CD4-positive, alpha-beta T cell (primary cell): Measurements from ENCODE around the gene SGSH. TPM values are rescaled to one million over a fixed set of nuclear protein-coding genes. Genes with fewer than 3 reads are reported as not detected.

ENCODE experiments used
- ATAC-seq: fragments of 200-7000 bp; cut with Tn5 transposase; one replicate; pipeline ENCODE4 v1.10.0; 2022; ENCODE audit warnings: mild to moderate bottlenecking; ENCODE audit not compliant: poor library complexity
- CTCF ChIA-PET: fragments of 350-600 bp; sonication (Branson Sonifier 250); formaldehyde crosslinking; loops from one replicate; lab custom pipeline; 2021; ENCODE audit warnings: antibody characterized with exemption, inconsistent platforms; lab: Charles Lee
- POLR2A ChIA-PET: fragments of 350-600 bp; sonication (Branson Sonifier 250); formaldehyde crosslinking; loops from one replicate; lab custom pipeline; 2021; ENCODE audit warnings: antibody characterized with exemption, inconsistent platforms; lab: Charles Lee
- DNase-seq, 14 experiments: peaks; one replicate each; pipeline ENCODE4 v3.0.0-alpha.2; 2013 to 2020; ENCODE audit warnings: mixed read lengths in 2 of 14
- H3K27ac ChIP-seq, 2 donors: one replicate each; pipeline versions ENCODE4 v1.5.1 to v1.7.0; 2013; ENCODE audit warnings: low read length in 2 of 2, low read depth in 1 of 2, mild to moderate bottlenecking in 1 of 2
- H3K27me3 ChIP-seq, 2 experiments: 1 replicate in 1 of 2; 2 replicates in 1 of 2; pipeline versions ENCODE4 v1.6.1 to v1.7.0; 2013; ENCODE audit warnings: low read length in 2 of 2, control low read depth in 1 of 2, mild to moderate bottlenecking in 1 of 2, moderate library complexity in 1 of 2; ENCODE audit not compliant: insufficient read depth in 2 of 2, control insufficient read depth in 1 of 2
- H3K36me3 ChIP-seq: one replicate; pipeline ENCODE4 v1.6.1; 2013; ENCODE audit warnings: low read length, control low read depth; ENCODE audit not compliant: insufficient read depth
- H3K4me1 ChIP-seq: one replicate; pipeline ENCODE4 v1.6.1; 2013; ENCODE audit warnings: low read length, control low read depth; ENCODE audit not compliant: insufficient read depth
- H3K4me3 ChIP-seq: one replicate; pipeline ENCODE4 v1.5.1; 2013; ENCODE audit warnings: mild to moderate bottlenecking, low read length, moderate library complexity
- H3K9me3 ChIP-seq, 2 experiments: 1 replicate in 1 of 2; 2 replicates in 1 of 2; pipeline versions ENCODE4 v1.6.1 to v1.7.0; 2013; ENCODE audit warnings: low read length in 2 of 2, mild to moderate bottlenecking in 2 of 2, control low read depth in 1 of 2, moderate library complexity in 1 of 2; ENCODE audit not compliant: control insufficient read depth in 1 of 2, insufficient read depth in 1 of 2
- H3K27ac Mint-ChIP-seq: one replicate; pipeline ENCODE4 v1.8.0; 2020; ENCODE audit warnings: mixed read lengths
- H3K27me3 Mint-ChIP-seq: one replicate; pipeline ENCODE4 v1.8.0; 2021; ENCODE audit warnings: mixed read lengths
- H3K36me3 Mint-ChIP-seq: one replicate; pipeline ENCODE4 v1.8.0; 2021; ENCODE audit warnings: low read depth, mixed read lengths
- H3K4me1 Mint-ChIP-seq: one replicate; pipeline ENCODE4 v1.8.0; 2021; ENCODE audit warnings: low read depth, mixed read lengths
- H3K4me3 Mint-ChIP-seq: one replicate; pipeline ENCODE4 v1.8.0; 2020; ENCODE audit warnings: mild to moderate bottlenecking, mixed read lengths
- H3K9me3 Mint-ChIP-seq: one replicate; pipeline ENCODE4 v1.8.0; 2020; ENCODE audit warnings: mixed read lengths
- intact Hi-C, 2 experiments: fragments of 100-400 bp; cut with DNase I in 1 of 2; cut with micrococcal nuclease in 1 of 2; formaldehyde crosslinking; loops; one replicate each; pipeline versions ENCODE4 v1.15.1 to v1.9.0; 2023 to 2025; cut with DNase I, micrococcal nuclease
- total RNA-seq, 174 experiments: library from RNA in 2 of 174; stranded (reverse) in 2 of 174; gene quantifications; one replicate each; pipeline ENCODE4 v1.2.3 and lab custom pipeline; 2021 to 2026
- TF ChIP-seq, protein P1 (sequence below): fragments of 200-600 bp; IDR thresholded peaks from one replicate; pipeline ENCODE4 v1.8.0; 2022; ENCODE audit warnings: antibody characterized with exemption, mild to moderate bottlenecking

SGSH gene
- total RNA-seq, 2 experiments from 2014 or later = 97.9 to 102 TPM

DNA sequence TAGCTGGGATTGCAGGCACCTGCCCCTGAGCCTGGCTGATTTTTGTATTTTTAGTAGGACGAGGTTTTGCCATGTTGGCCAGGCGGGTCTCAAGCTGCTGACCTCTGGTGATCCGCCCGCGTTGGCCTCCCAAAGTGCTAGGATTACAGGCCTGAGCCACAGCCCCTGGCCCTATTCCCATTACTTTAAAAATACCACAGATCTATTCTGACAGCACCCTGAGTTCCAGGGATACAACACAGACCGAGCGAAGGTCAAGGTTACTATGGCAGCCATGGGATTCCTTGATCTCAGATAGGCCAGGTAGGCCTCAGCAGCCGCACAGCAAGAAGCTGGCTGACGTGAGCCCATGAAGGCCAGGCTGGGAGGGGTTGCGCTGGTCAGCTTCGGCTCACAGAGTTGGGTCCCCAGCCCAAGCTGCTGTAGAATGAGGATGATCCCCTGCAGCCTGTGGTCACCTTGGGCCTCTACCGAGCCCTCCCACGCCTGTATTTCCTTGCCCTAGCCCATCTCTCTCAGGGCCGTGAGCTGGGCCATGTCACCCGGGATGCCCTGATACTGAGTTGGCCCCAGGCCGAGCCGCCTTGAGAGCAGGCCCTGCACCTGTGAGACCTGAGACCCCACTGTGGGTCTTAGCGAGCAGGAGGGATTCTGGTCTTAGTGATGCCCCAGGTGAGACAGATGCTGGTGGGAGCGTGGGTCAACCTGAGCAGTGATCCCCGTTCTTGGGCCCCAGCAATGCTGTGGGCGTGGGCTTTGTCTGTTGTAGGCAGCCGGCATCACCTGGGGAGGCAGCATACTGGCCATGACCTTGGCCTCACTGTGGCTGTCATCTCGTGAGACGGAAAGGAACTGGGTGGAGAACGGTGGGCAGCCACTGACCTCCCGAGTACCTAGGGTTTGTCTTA lies 23.6 kb upstream of the SGSH start:
- H3K36me3 ChIP-seq = peaks cover 31% of the 10 kb centered on the region
- H3K27me3 ChIP-seq = no peaks in the 10 kb centered on the region
- no peak overlapping the region for H3K27ac ChIP-seq
- CTCF ChIA-PET = no interaction called here
- TF ChIP-seq, protein P1, sequence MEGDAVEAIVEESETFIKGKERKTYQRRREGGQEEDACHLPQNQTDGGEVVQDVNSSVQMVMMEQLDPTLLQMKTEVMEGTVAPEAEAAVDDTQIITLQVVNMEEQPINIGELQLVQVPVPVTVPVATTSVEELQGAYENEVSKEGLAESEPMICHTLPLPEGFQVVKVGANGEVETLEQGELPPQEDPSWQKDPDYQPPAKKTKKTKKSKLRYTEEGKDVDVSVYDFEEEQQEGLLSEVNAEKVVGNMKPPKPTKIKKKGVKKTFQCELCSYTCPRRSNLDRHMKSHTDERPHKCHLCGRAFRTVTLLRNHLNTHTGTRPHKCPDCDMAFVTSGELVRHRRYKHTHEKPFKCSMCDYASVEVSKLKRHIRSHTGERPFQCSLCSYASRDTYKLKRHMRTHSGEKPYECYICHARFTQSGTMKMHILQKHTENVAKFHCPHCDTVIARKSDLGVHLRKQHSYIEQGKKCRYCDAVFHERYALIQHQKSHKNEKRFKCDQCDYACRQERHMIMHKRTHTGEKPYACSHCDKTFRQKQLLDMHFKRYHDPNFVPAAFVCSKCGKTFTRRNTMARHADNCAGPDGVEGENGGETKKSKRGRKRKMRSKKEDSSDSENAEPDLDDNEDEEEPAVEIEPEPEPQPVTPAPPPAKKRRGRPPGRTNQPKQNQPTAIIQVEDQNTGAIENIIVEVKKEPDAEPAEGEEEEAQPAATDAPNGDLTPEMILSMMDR = no peak
- peaks cover 49% of the 10 kb centered on the region for H3K36me3 Mint-ChIP-seq
- H3K4me3 ChIP-seq = no peak overlapping the region
- H3K4me1 ChIP-seq = no peaks in the 10 kb centered on the region
- H3K9me3 Mint-ChIP-seq = no peaks in the 10 kb centered on the region
- H3K9me3 ChIP-seq = no peaks in the 10 kb centered on the region
- H3K4me1 Mint-ChIP-seq = no peaks in the 10 kb centered on the region
- DNase-seq = no peak
- no peak overlapping the region for H3K4me3 Mint-ChIP-seq
- POLR2A ChIA-PET = no interaction called here
- H3K27me3 Mint-ChIP-seq = no peaks in the 10 kb centered on the region
- ATAC-seq = no peak
- intact Hi-C loops = no loop called here
- H3K27ac Mint-ChIP-seq = no peak overlapping the region

DNA sequence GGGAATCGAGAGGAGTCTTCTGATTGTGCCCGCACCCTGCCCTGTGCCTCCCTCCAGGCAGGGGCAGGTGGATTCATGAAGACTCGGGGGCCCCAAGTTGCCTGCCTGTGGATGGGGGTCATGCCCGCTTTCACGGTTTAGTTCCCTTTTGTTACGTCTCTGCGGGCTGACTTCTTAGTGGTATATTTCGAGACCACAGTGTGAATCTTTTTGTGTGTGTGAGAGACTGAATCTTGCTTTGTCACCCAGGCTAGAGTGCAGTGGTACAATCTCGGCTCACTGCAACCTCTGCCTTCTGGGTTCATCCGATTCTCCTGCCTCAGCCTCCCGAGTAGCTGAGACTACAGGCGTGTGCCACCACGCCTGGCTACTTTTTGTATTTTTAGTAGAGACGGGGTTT lies 22.4 kb upstream of the SGSH start:
- ATAC-seq = no peak
- no peak for DNase-seq
- Histone ChIP-seq H3K36me3 (peaks cover 39% of the 10 kb centered on the region), H3K27me3 (no peaks in the 10 kb centered on the region), H3K4me3 (no peak overlapping the region), H3K27ac (no peak overlapping the region), H3K4me1 (no peaks in the 10 kb centered on the region), H3K9me3 (no peaks in the 10 kb centered on the region)
- TF ChIP-seq, protein P1 = no peak
- no peaks in the 10 kb centered on the region for H3K4me1 Mint-ChIP-seq
- ChIA-PET CTCF (no interaction called here), POLR2A (no interaction called here)
- intact Hi-C loops = no loop called here
- peaks cover 60% of the 10 kb centered on the region for H3K36me3 Mint-ChIP-seq
- H3K27me3 Mint-ChIP-seq = no peaks in the 10 kb centered on the region
- H3K9me3 Mint-ChIP-seq = no peaks in the 10 kb centered on the region
- H3K27ac Mint-ChIP-seq = no peak overlapping the region
- H3K4me3 Mint-ChIP-seq = no peak overlapping the region

DNA sequence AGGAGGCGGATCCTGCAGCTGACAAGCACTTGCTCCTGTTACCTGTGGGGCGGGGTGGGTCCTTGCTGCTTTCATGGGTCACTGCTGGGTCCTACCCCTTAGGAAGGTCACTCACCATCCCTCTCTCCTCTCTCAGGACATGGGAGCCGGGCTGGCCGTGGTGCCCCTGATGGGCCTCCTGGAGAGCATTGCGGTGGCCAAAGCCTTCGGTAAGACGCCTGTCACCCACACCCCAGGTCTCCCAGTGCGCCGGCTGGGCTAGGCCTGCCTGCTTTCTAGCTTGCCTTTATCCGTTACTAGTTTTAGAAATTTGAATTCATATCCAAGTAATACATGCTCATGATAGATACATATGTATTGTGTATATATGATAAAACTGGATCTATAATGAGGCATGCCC lies 17.3 kb upstream of the SGSH start:
- Histone ChIP-seq H3K4me3 (no peak overlapping the region), H3K27ac (no peak overlapping the region), H3K36me3 (peaks cover 45% of the 10 kb centered on the region), H3K27me3 (no peaks in the 10 kb centered on the region), H3K9me3 (peaks cover 13 to 15% of the 10 kb centered on the region in 2 experiments), H3K4me1 (no peaks in the 10 kb centered on the region)
- H3K4me3 Mint-ChIP-seq = no peak overlapping the region
- ATAC-seq (no peak), DNase-seq (no peak)
- H3K4me1 Mint-ChIP-seq = no peaks in the 10 kb centered on the region
- TF ChIP-seq, protein P1 = no peak
- no peak overlapping the region for H3K27ac Mint-ChIP-seq
- peaks cover 78% of the 10 kb centered on the region for H3K36me3 Mint-ChIP-seq
- intact Hi-C loops = no loop called here
- ChIA-PET CTCF (no interaction called here), POLR2A (no interaction called here)
- H3K9me3 Mint-ChIP-seq = peaks cover 4% of the 10 kb centered on the region
- H3K27me3 Mint-ChIP-seq = no peaks in the 10 kb centered on the region
